HG03097 (cell line): ENCODE data around the gene ZFYVE19.

ENCODE experiments used
- ATAC-seq: cut with Tn5 transposase; IDR thresholded peaks from one replicate; pipeline ENCODE4 v1.9.1; 2021; ENCODE audit not compliant: unreplicated experiment, low FRiP score

The ZFYVE19 gene

DNA sequence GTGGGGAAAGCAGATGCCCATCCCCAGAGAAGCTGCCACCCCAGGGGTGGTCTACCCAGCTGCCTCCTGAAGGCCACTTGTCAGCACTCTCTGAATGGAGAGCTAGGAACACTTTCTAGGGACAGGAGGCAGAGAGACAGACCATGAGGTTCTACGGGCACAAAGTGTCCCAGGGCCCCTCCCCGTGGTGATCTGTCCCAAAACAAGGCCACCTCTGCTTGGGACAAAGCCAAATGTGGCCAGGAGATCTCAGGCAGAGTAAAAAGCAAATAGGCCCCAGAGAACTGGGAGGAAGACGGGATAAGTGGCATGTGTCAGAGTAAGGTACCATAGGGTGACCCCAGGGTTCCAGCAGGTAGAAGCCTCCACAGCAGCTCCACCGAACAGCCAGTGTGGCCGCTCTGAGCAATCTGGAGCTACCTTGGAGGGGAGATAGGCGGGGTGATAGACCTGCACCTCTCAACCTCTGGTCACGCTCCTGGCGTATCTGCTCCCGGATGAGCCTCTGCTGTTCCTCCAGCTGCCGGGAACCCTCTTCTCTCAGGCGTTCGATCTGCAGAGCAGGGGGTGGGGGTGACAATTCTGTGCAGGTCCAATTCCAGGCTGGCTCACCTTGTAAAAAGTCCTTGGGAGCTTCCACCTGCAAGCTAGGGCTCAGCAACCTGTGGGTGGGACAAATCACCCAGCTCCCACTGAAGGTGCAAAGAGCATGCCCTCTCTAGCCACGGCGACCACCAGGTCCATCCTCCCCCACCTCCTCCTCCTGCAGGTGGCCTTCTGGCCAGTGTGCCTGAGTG, 31.0 kb upstream of the ZFYVE19 start:
- ATAC-seq = no peak

DNA sequence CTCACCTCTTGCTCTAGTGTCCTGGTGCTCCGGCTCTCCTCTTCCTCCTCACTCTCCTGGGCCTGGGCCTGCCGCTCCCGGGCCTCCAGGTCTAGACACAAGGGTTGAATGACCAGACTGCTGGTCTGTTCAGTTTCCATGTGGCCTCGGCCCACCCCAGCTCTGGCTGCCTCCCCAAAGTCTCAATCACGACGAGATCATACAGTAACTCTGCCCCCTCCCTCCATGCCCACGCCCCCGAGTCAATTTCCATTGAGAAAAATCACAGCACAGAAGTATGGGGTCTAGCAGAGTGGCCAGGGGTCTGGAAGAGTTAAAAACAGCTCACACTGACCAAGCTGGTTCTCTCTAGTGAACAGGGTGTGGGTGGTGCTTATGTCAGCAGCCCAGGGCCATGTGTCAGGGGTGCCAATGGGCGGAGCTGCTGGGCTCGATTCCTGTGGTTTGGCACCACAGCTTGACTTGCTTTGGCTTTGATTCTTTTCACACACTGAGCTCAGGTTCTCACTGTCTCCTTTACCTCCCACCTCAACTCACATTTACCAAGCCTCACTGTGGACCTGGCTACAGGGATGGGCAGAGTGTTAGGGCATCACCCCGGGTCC, 30.2 kb upstream of the ZFYVE19 start:
- no peak for ATAC-seq

GRCh38 chr15:40782609-40783227, 24.2 kb upstream of the ZFYVE19 start:
- ATAC-seq = peak; percentile 89

- no peak for ATAC-seq
Measured at GRCh38 chr15:40785164-40785563, 21.7 kb upstream of the ZFYVE19 start.

GRCh38 chr15:40785814-40786213, 21.1 kb upstream of the ZFYVE19 start:
- no peak for ATAC-seq

DNA sequence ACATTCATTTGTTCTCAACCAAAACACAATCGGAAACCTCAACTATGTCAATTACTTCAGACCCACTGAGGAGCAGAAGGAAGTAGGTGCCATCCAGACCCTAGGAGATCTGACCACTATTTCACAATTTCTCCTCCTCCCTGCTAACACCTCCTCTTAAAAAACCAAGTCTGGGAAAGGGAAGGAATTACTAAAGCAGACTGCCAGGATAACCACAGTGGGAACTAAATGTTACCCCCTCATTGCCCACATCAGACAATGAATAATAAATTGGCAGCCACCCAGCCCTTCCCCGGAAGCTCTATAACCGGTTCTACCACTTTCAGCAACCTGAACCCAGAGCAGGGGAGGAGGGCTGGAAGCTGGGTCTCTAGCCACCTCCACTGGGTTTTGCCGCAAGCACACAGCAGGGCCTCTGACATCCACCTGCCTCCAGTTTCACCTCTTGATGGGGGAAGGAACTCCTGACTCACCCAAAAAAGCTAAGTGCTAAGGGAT, 19.5 kb upstream of the ZFYVE19 start:
- no peak for ATAC-seq

DNA sequence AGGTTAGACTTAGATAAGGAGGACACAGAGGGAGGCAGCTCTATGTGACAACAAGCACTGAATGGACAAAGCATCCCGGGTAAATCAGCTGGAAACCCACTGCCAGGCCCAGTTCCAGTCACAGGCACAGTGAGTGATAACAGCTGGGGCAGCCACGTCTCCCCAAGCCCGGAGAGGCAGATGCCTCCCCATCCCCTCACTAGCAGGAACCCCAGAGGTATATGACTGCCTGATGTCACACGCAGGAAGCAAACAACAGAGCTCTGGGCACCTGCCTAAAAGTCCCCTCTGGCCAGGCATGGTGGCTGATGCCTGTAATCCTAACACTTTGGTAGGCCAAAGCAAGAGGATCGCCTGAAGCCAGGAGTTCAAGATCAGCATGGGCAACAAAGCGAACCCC, 18.9 kb upstream of the ZFYVE19 start:
- ATAC-seq = no peak

- no peak for ATAC-seq
Measured at GRCh38 chr15:40789119-40789518, 17.8 kb upstream of the ZFYVE19 start.

- ATAC-seq = no peak
Measured at GRCh38 chr15:40789999-40790398, 16.9 kb upstream of the ZFYVE19 start.

DNA sequence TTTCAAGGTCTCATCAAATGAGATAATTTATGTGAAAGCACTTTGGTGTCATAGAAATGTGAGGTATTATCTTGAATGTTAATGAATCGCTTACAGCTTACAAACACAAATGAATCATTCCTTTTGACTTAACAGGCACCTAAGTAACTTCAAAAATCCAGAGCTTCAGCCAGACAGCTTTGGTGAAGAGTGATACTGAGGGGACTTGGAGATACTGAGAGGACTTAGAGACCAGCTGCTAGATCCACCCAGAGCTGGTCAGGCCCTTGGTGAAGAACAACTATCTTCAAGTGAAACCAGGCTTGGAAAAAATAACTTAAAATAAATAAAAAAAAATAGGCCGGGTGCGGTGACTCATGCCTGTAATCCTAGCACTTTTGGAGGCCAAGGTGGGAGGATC, 16.2 kb upstream of the ZFYVE19 start:
- ATAC-seq = no peak

GRCh38 chr15:40792394-40792793, 14.5 kb upstream of the ZFYVE19 start:
- ATAC-seq = no peak

DNA sequence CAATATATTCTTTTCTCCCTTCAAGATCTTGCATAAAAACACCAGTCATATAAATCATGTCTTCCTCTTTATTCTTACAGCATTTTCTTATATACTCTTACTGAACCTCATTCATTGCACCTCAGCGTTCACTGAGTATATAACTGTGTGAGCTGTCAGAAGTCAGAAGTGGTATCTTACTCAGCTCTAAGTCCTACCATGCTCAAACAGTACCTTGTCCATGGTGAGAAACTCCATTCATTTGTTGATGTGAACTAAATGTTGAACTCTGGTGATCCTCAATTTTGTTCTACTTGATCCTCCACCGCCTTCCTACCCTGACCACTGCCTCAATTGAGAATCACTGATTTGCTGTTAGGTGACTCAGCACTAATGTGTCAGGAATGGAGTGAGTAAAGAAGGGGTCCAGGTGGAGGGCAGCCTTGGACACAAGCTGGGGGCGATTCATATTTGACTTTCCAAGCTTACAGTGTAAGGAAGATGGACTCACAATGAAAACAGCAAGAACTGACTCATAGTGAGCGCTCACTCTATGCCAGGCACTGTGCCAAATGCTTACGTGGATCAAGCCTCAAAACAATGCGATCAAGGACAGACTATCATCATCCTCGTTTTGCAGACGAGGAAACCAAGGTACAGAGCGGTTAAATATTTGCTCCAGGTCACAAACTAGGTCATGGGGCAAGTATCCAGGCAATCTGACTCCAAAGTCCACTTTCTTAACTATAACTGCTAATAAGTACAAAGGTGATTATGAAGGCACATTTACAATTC, 13.5 kb upstream of the ZFYVE19 start:
- no peak for ATAC-seq

GRCh38 chr15:40796041-40796440, 10.8 kb upstream of the ZFYVE19 start:
- ATAC-seq = no peak

- no peak for ATAC-seq
Measured at GRCh38 chr15:40796512-40796911, 10.4 kb upstream of the ZFYVE19 start.

DNA sequence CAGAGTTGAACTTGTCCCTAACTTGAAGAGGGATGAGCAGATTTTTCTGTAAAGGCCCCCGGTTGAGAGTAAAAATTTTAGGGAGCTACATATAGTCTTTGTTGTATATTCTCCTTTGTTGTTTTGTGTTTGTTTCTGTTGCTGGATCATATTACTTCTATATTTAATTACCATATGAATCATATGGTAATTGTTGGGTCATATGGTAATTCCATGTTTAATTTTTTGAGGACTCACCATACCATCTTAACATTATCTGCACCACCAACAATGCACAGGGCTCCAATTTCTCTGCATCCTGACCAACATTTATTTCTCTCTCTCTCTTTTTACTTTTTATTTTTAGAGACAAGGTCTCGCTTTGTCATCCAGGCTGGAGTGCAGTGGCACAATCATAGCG, 7.4 kb upstream of the ZFYVE19 start:
- ATAC-seq = no peak

- no peak for ATAC-seq
Measured at GRCh38 chr15:40803076-40803475, 3.8 kb upstream of the ZFYVE19 start.

DNA sequence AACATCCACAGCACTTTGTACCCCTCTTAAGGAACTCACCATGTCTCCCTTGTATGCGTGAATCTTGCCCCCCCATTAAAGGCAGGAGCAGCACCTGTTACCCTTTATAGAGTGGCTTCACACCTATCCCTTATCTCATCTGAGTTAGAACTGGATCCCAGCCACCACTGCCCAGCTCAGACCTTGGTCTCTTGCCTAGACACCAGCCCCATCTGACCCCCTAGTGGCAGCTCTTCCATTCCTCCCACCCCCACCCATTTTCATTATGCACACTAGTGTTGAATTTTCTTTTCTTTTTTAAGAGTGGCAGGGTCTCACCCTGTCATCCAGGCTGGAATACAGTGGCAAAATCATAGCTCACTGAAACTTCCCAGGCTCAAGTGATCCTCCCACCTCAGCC, 3.2 kb upstream of the ZFYVE19 start:
- no peak for ATAC-seq

DNA sequence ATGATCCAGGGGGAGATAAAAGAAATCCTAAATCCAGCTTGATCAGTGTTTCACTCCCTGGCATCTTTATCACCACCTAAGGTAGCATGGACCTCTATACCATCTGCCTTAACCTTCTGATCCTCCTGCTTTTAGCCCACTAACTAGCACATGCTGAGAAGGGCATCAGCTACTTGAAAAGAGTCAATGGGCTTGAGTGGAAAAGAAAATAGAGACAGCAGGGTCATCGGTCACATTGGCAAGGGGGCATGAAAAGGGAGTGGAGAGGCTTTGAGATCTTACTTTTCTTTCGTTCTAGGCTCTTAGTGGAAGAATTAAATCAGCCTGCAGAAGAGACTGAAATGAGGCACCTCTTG, 239 bp upstream of the ZFYVE19 start:
- ATAC-seq = no peak

DNA sequence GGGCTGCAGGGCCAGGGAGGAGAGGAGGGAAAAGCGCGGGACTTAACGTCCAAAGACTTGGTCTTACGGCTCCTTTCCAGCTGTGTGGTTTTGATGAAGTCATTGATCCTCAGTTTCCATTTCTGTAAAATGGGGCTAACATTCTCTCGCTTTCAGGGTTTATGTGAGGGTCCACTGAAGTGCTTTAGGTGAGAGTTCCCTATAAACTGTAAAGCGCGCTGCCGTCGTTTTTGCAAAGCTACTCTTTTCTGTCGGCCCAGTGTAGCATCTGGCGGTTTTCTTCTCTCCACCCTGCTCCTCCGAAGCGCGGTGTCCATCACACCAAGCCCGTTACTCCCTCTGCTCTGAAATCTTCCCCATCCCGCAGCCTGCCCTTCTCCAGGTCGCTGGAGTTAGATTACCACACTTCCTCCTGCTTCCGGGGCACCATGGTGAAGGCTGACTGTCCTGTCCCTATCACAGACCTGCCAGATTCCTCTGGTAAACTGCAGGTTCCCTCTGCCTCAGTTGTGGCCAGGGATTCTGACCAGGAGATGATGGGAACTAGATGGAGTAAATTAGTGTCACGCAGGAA, 1.1 kb downstream of the ZFYVE19 start:
- no peak for ATAC-seq

- no peak for ATAC-seq
Measured at GRCh38 chr15:40808861-40809450, 2.1 kb downstream of the ZFYVE19 start.
